ENCODE measurements around the gene PIGZ. TPM values are rescaled to one million over a fixed set of nuclear protein-coding genes. Genes with fewer than 3 reads are reported as not detected.
"Not testable (repeated sequence)": the region's sequence is repeated elsewhere in the genome, so short reads cannot be mapped to it uniquely, and the experiment has no call there.

The PIGZ gene
- total RNA-seq, 1 donor from 2014 or later, result 0.63 TPM

- no peak overlapping the region for H3K4me3 ChIP-seq (ENCODE audit: low read depth, low read length)
- TF ChIP-seq CTCF (conservative IDR thresholded peaks at IDR 0.05; ENCODE audit: low read depth, low read length), result no peak
- no peak for DNase-seq (ENCODE audit: low read depth)
Observed at GRCh38 chr3:196948442-196949284, 20.0 kb downstream of the PIGZ start.

GRCh38 chr3:196947860-196948441 is 20.7 kb downstream of the PIGZ start:
- DNase-seq (ENCODE audit: low read depth), result no peak
- no peak overlapping the region for H3K4me3 ChIP-seq (ENCODE audit: low read depth, low read length)
- no peak for TF ChIP-seq CTCF (conservative IDR thresholded peaks at IDR 0.05; ENCODE audit: low read depth, low read length)

- DNase-seq (ENCODE audit: low read depth), result no peak
- peak; percentile 22 for TF ChIP-seq CTCF (conservative IDR thresholded peaks at IDR 0.05; ENCODE audit: low read depth, low read length)
- no peak overlapping the region for H3K4me3 ChIP-seq (ENCODE audit: low read depth, low read length)
Observed at GRCh38 chr3:196947136-196947859, 21.3 kb downstream of the PIGZ start.

GRCh38 chr3:196944037-196944790 is 24.4 kb downstream of the PIGZ start:
- peak overlapping the region; percentile 82 for H3K4me3 ChIP-seq (ENCODE audit: low read depth, low read length)
- not testable (repeated sequence) for DNase-seq (ENCODE audit: low read depth)

- H3K4me3 ChIP-seq (ENCODE audit: low read depth, low read length), result peak overlapping the region; percentile 82
- DNase-seq (ENCODE audit: low read depth), result no peak
- no peak for TF ChIP-seq CTCF (conservative IDR thresholded peaks at IDR 0.05; ENCODE audit: low read depth, low read length)
Observed at GRCh38 chr3:196942915-196943277, 25.7 kb downstream of the PIGZ start.

GRCh38 chr3:196942226-196942914 is 26.3 kb downstream of the PIGZ start, which contains the start of gene NCBP2:
Gene NCBP2 (minus strand): TSS chr3:196942528. CDS start chr3:196942503, 25 bp downstream.
- peak; percentile 62 for TF ChIP-seq CTCF (conservative IDR thresholded peaks at IDR 0.05; ENCODE audit: low read depth, low read length)

More at GRCh38 chr3:196942226-196942914, 26.3 kb downstream of the PIGZ start, which contains the start of gene NCBP2:
- peak; percentile 77 for DNase-seq (ENCODE audit: low read depth)
- H3K4me3 ChIP-seq (ENCODE audit: low read depth, low read length), result peak within 1 kb of the TSS; percentile 82

Measured in epithelial cell of proximal tubule (primary cell).